ENCODE measurements around the gene SMIM31. TPM values are rescaled to one million over a fixed set of nuclear protein-coding genes. Genes with fewer than 3 reads are reported as not detected.

The SMIM31 gene
- total RNA-seq (2022; extraction: Qiagen RNA extraction; ENCODE audit: low read depth): 0.08 TPM in 1 of 5 replicates, not detected in the others

GRCh38 chr4:164753873-164754488, at the start of gene SMIM31:
SMIM31 (plus strand) TSS chr4:164754131; CDS start chr4:164770444, 16,313 bp downstream.

Other genes starting within 250 kb of the SMIM31 start
- gene APELA, start 123.0 kb downstream of the SMIM31 start, total RNA-seq (2022; extraction: Qiagen RNA extraction; ENCODE audit: low read depth): not detected in 5 replicates
- not detected in 5 replicates for gene TRIM61, start 223.5 kb downstream of the SMIM31 start, total RNA-seq (2022; extraction: Qiagen RNA extraction; ENCODE audit: low read depth)